Naive thymus-derived CD4-positive, alpha-beta T cell (primary cell): Measurements from ENCODE around the gene MAFG. TPM values are rescaled to one million over a fixed set of nuclear protein-coding genes. Genes with fewer than 3 reads are reported as not detected.

Source experiments
- ATAC-seq: fragments of 150-1000 bp; cut with Tn5 transposase; 2 replicates; pipeline ENCODE4 v1.10.0; 2021; ENCODE audit warnings: mild to moderate bottlenecking, moderate library complexity
- CTCF ChIA-PET: fragments of 350-600 bp; sonication (Branson Sonifier 250); formaldehyde crosslinking; loops from one replicate; lab custom pipeline; 2021; ENCODE audit warnings: antibody characterized with exemption; lab: Charles Lee
- POLR2A ChIA-PET: fragments of 350-600 bp; sonication (Branson Sonifier 250); formaldehyde crosslinking; loops from one replicate; lab custom pipeline; 2021; ENCODE audit warnings: antibody characterized with exemption, inconsistent platforms; lab: Charles Lee
- DNase-seq, 9 donors: peaks; one replicate each; pipeline versions ENCODE4 v3.0.0 to v3.0.0-alpha.2; 2020 to 2022; ENCODE audit warnings: mixed read lengths in 1 of 9
- H3K27ac ChIP-seq: one replicate; pipeline ENCODE4 v1.7.0; 2013; ENCODE audit warnings: mild to moderate bottlenecking, low read depth, low read length, moderate library complexity
- H3K27me3 ChIP-seq, 2 donors: one replicate each; pipeline ENCODE4 v1.7.0; 2013; ENCODE audit warnings: low read length in 2 of 2, mild to moderate bottlenecking in 2 of 2, moderate library complexity in 2 of 2; ENCODE audit not compliant: control insufficient read depth in 2 of 2, insufficient read depth in 2 of 2
- H3K36me3 ChIP-seq, 3 experiments: 1 replicate in 2 of 3; 2 replicates in 1 of 3; pipeline ENCODE4 v1.7.0; 2013; ENCODE audit warnings: low read length in 3 of 3, mild to moderate bottlenecking in 3 of 3, moderate library complexity in 1 of 3; ENCODE audit not compliant: insufficient read depth in 3 of 3, control insufficient read depth in 2 of 3
- H3K4me1 ChIP-seq, 2 donors: one replicate each; pipeline ENCODE4 v1.7.0; 2013; ENCODE audit warnings: low read length in 2 of 2, mild to moderate bottlenecking in 2 of 2, moderate library complexity in 1 of 2; ENCODE audit not compliant: control insufficient read depth in 2 of 2, insufficient read depth in 2 of 2
- H3K4me3 ChIP-seq: 2 replicates; pipeline ENCODE4 v1.7.0; 2013; ENCODE audit warnings: mild to moderate bottlenecking, low read length
- H3K9me3 ChIP-seq, 3 experiments: 1 replicate in 2 of 3; 2 replicates in 1 of 3; pipeline ENCODE4 v1.7.0; 2013; ENCODE audit warnings: low read length in 3 of 3; ENCODE audit not compliant: control insufficient read depth in 2 of 3
- H3K27ac Mint-ChIP-seq, 9 donors: one replicate each; pipeline ENCODE4 v1.8.0; 2020 to 2022; ENCODE audit warnings: mixed read lengths in 9 of 9, mild to moderate bottlenecking in 8 of 9, moderate library complexity in 5 of 9, inconsistent platforms in 2 of 9
- H3K27me3 Mint-ChIP-seq, 5 donors: one replicate each; pipeline ENCODE4 v1.8.0; 2021 to 2022; ENCODE audit warnings: mixed read lengths in 5 of 5, mild to moderate bottlenecking in 1 of 5
- H3K36me3 Mint-ChIP-seq, 5 donors: one replicate each; pipeline ENCODE4 v1.8.0; 2020 to 2022; ENCODE audit warnings: mixed read lengths in 5 of 5, mild to moderate bottlenecking in 3 of 5, inconsistent platforms in 1 of 5
- H3K4me1 Mint-ChIP-seq, 7 donors: one replicate each; pipeline ENCODE4 v1.8.0; 2020 to 2022; ENCODE audit warnings: mixed read lengths in 7 of 7, mild to moderate bottlenecking in 3 of 7, inconsistent platforms in 1 of 7
- H3K4me3 Mint-ChIP-seq, 10 donors: one replicate each; pipeline ENCODE4 v1.8.0; 2020 to 2022; ENCODE audit warnings: mild to moderate bottlenecking in 10 of 10, mixed read lengths in 10 of 10, moderate library complexity in 6 of 10, inconsistent platforms in 2 of 10
- H3K9me3 Mint-ChIP-seq, 11 donors: one replicate each; pipeline ENCODE4 v1.8.0; 2020 to 2022; ENCODE audit warnings: mixed read lengths in 11 of 11, mild to moderate bottlenecking in 4 of 11, inconsistent platforms in 1 of 11, moderate library complexity in 1 of 11
- intact Hi-C, 2 donors: fragments of 100-400 bp; cut with micrococcal nuclease; formaldehyde crosslinking; loops; one replicate each; pipeline ENCODE4 v1.15.1; 2023
- polyA plus RNA-seq, 2 donors: library from polyadenylated mRNA; unstranded; fragments of 300-500 nt; fragmentation: Illumina TruSeq; gene quantifications; one replicate each; pipeline ENCODE4 v1.2.3, GENCODE V29; 2021
- total RNA-seq, 6 experiments: library from RNA in 5 of 6; stranded (reverse) in 5 of 6; gene quantifications; 1 replicate in 5 of 6; 2 replicates in 1 of 6; pipeline ENCODE4 v1.2.3 and lab custom pipeline; 2021 to 2026

Gene MAFG
- total and polyA plus RNA-seq, 7 experiments from 2014 or later = 2.4 to 28.1 (median 16.0) TPM

- no peaks in the 10 kb centered on the region for H3K36me3 Mint-ChIP-seq
- ChIA-PET POLR2A (interaction anchor here (0.9 to 4.4 kb wide), 3 partner anchors 14 to 63 kb away, joined by 3 to 29 read pairs (median 4); partner anchors contain the start of genes CENPX and LRRC45), CTCF (interaction anchor here (1.1 to 5.7 kb wide), 2 partner anchors 12 to 58 kb away, joined by 3 to 122 read pairs; partner anchors contain the start of genes CENPX and LRRC45)
- ATAC-seq (no peak), DNase-seq (no peak)
- intact Hi-C loops = no loop called here
- H3K27ac ChIP-seq = no peak overlapping the region
- H3K9me3 Mint-ChIP-seq = no peaks in the 10 kb centered on the region
- H3K27me3 ChIP-seq = peaks cover 8% of the 10 kb centered on the region in 2 donors
- H3K4me1 Mint-ChIP-seq = peaks cover 0 to 24% (median 5%) of the 10 kb centered on the region in 7 donors
- no peak overlapping the region for H3K4me3 ChIP-seq
- H3K4me3 Mint-ChIP-seq = peak overlapping the region in 8 of 10 donors; percentile 36 to 72 (median 58)
- peak overlapping the region in 1 of 9 donors; percentile 28 for H3K27ac Mint-ChIP-seq
- no peaks in the 10 kb centered on the region for H3K9me3 ChIP-seq
- peaks cover 10 to 16% of the 10 kb centered on the region in 2 donors for H3K4me1 ChIP-seq
- no peaks in the 10 kb centered on the region for H3K36me3 ChIP-seq
- peaks cover 0 to 44% (median 12%) of the 10 kb centered on the region in 5 donors for H3K27me3 Mint-ChIP-seq
Observed at GRCh38 chr17:81962499-81963441, 35.2 kb upstream of the MAFG start.

GRCh38 chr17:81961521-81962498 lies 34.3 kb upstream of the MAFG start:
- no peak overlapping the region for H3K27ac ChIP-seq
- no peaks in the 10 kb centered on the region for H3K36me3 Mint-ChIP-seq
- POLR2A ChIA-PET = interaction anchor here (1.4 to 4.4 kb wide), 3 partner anchors 15 to 60 kb away, joined by 4 to 29 read pairs (median 7); partner anchors contain the start of genes CENPX and LRRC45

GRCh38 chr17:81961087-81961511 lies 33.6 kb upstream of the MAFG start, which contains the start of gene NOTUM:
Gene NOTUM, minus strand, starts transcription at chr17:81961187. Its CDS starts 278 bp downstream, at chr17:81960909.
- no peaks in the 10 kb centered on the region for H3K9me3 ChIP-seq
- Mint-ChIP-seq H3K27ac (no peak within 1 kb of the TSS), H3K9me3 (no peaks in the 10 kb centered on the region), H3K4me3 (peak within 1 kb of the TSS in 4 of 10 donors; percentile 37 to 82 (median 66)), H3K4me1 (peaks cover 0 to 19% (median 4%) of the 10 kb centered on the region in 7 donors), H3K27me3 (peaks cover 0 to 48% (median 12%) of the 10 kb centered on the region in 5 donors), H3K36me3 (no peaks in the 10 kb centered on the region)
- POLR2A ChIA-PET = interaction anchor here (1.7 to 4.4 kb wide), 3 partner anchors 15 to 69 kb away, joined by 7 to 29 read pairs (median 7); partner anchors contain the start of genes CENPX and LRRC45
- H3K27ac ChIP-seq = no peak within 1 kb of the TSS
- DNase-seq (no peak), ATAC-seq (no peak)
- H3K27me3 ChIP-seq = peaks cover 8% of the 10 kb centered on the region in 2 donors
- peaks cover 0 to 10% of the 10 kb centered on the region in 2 donors for H3K4me1 ChIP-seq
- H3K36me3 ChIP-seq = no peaks in the 10 kb centered on the region
- intact Hi-C loops = loop anchor here in 1 of 2 donors (2.0 kb wide), 1 partner anchor 16 kb away; the partner anchor contains the start of gene ASPSCR1
- no peak within 1 kb of the TSS for H3K4me3 ChIP-seq
- CTCF ChIA-PET = interaction anchor here (0.6 to 5.7 kb wide), 3 partner anchors 60 to 534 kb away, joined by 3 to 122 read pairs (median 5); partner anchors contain the start of genes CENPX and LRRC45

More at GRCh38 chr17:81961521-81962498, 34.3 kb upstream of the MAFG start:
- Histone ChIP-seq H3K4me3 (no peak overlapping the region), H3K4me1 (peaks cover 3 to 10% of the 10 kb centered on the region in 2 donors), H3K27me3 (peaks cover 8% of the 10 kb centered on the region in 2 donors), H3K36me3 (no peaks in the 10 kb centered on the region), H3K9me3 (no peaks in the 10 kb centered on the region)
- ATAC-seq = no peak
- peak overlapping the region in 8 of 10 donors; percentile 36 to 72 (median 58) for H3K4me3 Mint-ChIP-seq
- peaks cover 0 to 24% (median 5%) of the 10 kb centered on the region in 7 donors for H3K4me1 Mint-ChIP-seq
- no peak for DNase-seq
- CTCF ChIA-PET = interaction anchor here (1.1 to 5.7 kb wide), 2 partner anchors 13 to 59 kb away, joined by 3 to 122 read pairs; partner anchors contain the start of genes CENPX and LRRC45
- intact Hi-C loops = loop anchor here in 1 of 2 donors (2.0 kb wide), 1 partner anchor 15 kb away; the partner anchor contains the start of gene ASPSCR1
- peaks cover 0 to 48% (median 12%) of the 10 kb centered on the region in 5 donors for H3K27me3 Mint-ChIP-seq
- H3K9me3 Mint-ChIP-seq = no peaks in the 10 kb centered on the region
- H3K27ac Mint-ChIP-seq = peak overlapping the region in 1 of 9 donors; percentile 28

- POLR2A ChIA-PET = interaction anchor here (0.8 to 4.4 kb wide), 6 partner anchors 16 to 489 kb away, joined by 3 to 29 read pairs (median 6); partner anchors contain the start of genes ANAPC11, CENPX, DCXR and LRRC45
- Mint-ChIP-seq H3K27ac (no peak overlapping the region), H3K27me3 (peaks cover 0 to 48% (median 12%) of the 10 kb centered on the region in 5 donors), H3K4me1 (peaks cover 0 to 12% (median 4%) of the 10 kb centered on the region in 7 donors), H3K9me3 (no peaks in the 10 kb centered on the region), H3K4me3 (peak overlapping the region in 4 of 10 donors; percentile 37 to 82 (median 56)), H3K36me3 (no peaks in the 10 kb centered on the region)
- ATAC-seq (no peak), DNase-seq (peak in 1 of 9 donors; percentile 29)
- intact Hi-C loops = loop anchor here in 1 of 2 donors (2.0 kb wide), 1 partner anchor 16 kb away; the partner anchor contains the start of gene ASPSCR1
- Histone ChIP-seq H3K27me3 (peaks cover 8% of the 10 kb centered on the region in 2 donors), H3K27ac (no peak overlapping the region), H3K4me3 (no peak overlapping the region), H3K4me1 (peaks cover 0 to 10% of the 10 kb centered on the region in 2 donors), H3K9me3 (no peaks in the 10 kb centered on the region), H3K36me3 (no peaks in the 10 kb centered on the region)
- CTCF ChIA-PET = interaction anchor here (0.6 to 5.7 kb wide), 16 partner anchors 11 to 535 kb away, joined by 3 to 122 read pairs (median 6); partner anchors contain the start of genes CENPX, DCXR and LRRC45
Observed at GRCh38 chr17:81960130-81960958, 32.8 kb upstream of the MAFG start.
